Measurements from ENCODE around the gene CAPN11.

CAPN11 gene

DNA sequence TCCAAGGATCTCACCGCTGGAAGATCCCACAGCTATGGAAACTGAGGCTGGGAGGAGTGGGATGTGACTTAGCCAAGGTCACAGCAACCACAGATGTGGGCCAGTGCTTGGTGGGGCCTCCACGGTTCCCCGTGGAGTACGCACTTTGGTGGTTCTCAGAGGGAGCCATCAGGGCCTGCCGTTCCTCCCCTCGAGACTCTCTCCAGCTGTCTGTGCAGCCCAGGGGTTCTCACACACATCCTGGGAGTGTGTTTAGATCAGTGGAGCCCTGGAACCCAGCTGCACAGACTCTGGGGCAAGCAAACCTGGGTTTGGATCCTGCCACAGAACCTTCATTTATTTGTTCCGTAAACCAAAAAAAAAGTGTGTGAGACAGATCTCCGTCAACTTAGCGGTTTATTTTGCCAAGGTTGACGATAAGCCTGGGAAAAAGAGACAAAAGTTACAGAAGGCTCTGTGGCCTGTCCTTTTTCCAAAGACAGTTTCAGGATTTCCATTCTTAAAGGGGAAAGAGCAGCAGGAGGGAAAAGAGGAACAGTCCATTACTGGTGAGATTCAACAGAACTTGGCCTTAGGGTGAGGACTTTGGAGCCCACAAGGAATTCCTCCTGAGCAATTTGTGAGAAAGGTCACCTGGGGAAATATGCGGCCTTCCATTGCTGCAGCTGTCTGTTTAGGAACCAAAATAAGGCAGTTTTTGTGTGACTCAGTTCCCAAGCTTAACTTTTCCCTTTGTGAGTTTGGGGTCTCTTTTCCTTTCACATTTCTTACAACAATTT is 44.5 kb downstream of the CAPN11 start:
- peak overlapping the region; percentile 20 for H3K4me2 ChIP-seq (ENCODE audit: low read length)
- H2BK12ac ChIP-seq (ENCODE audit: low read length): peak overlapping the region; percentile 96
- H4K12ac ChIP-seq (ENCODE audit: low read depth, low read length): peak overlapping the region; percentile 82
- H3K23ac ChIP-seq (ENCODE audit: low read length): no peak overlapping the region
- peak overlapping the region; percentile 99 for H3K27ac ChIP-seq (ENCODE audit: low read depth, low read length)
- H3K9ac ChIP-seq (ENCODE audit: low read length): no peak overlapping the region
- no peaks in the 10 kb centered on the region for H3K9me3 ChIP-seq (ENCODE audit: insufficient read depth, low read depth, low read length)
- H2AFZ ChIP-seq (ENCODE audit: insufficient read depth, low read length, poor library complexity): peak overlapping the region; percentile 76
- H3K36me3 ChIP-seq (ENCODE audit: control insufficient read depth in 1 of 2, insufficient read depth in 2 of 2, low read length in 2 of 2): no peaks in the 10 kb centered on the region
- H4K91ac ChIP-seq (ENCODE audit: low read depth, low read length): peak overlapping the region; percentile 99
- H2AK5ac ChIP-seq (ENCODE audit: low read length): peak overlapping the region; percentile 81
- no CpG with 5 or more reads among the region's 11 CpGs for WGBS (ENCODE audit: extremely low coverage, insufficient coverage, insufficient read length)
- peaks cover 45% of the 10 kb centered on the region for H3K79me1 ChIP-seq (ENCODE audit: low read length)
- H3K4me1 ChIP-seq (ENCODE audit: control insufficient read depth in 1 of 2, insufficient read depth in 2 of 2, low read length in 2 of 2): peaks cover 31 to 39% of the 10 kb centered on the region in 2 experiments
- H3K4me3 ChIP-seq (ENCODE audit: low read depth, low read length): no peak overlapping the region
- H3K18ac ChIP-seq (ENCODE audit: low read length): peak overlapping the region; percentile 98
- peak; percentile 92 to 94 for DNase-seq
- H4K8ac ChIP-seq (ENCODE audit: low read depth, low read length): peak overlapping the region; percentile 87
- peak overlapping the region; percentile 93 for H3K14ac ChIP-seq (ENCODE audit: low read length)
- no peaks in the 10 kb centered on the region for H3K27me3 ChIP-seq (ENCODE audit: insufficient read depth, low read length)
- peak overlapping the region; percentile 99 for H2BK5ac ChIP-seq (ENCODE audit: low read depth, low read length, poor library complexity)
- H3K4ac ChIP-seq (ENCODE audit: low read depth, low read length): peak overlapping the region; percentile 73
- peaks cover 12% of the 10 kb centered on the region for H3K79me2 ChIP-seq (ENCODE audit: control insufficient read depth, insufficient read depth, low read length, poor library complexity)
- H2BK120ac ChIP-seq (ENCODE audit: insufficient read depth, low read length, poor library complexity): peak overlapping the region; percentile 99

DNA sequence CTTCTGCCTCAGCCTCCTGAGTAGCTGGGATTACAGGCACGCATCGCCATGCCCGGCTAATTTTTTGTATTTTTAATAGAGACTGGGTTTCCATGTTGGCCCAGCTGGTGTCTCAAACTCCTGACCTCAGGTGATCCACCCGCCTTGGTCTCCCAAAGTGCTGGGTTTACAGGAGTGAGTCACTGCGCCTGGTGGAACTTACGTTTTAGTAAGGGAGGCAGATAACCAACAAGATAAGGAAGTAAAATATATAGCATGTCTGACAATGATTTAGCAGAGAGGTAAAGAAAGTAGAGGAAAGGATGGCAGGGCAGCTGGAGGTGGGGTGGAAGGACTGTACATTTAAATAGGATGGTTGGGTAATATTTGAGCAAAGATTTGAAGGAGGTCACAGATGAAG is 45.3 kb downstream of the CAPN11 start:
- Histone ChIP-seq H3K23ac (ENCODE audit: low read length) (no peak overlapping the region), H4K8ac (ENCODE audit: low read depth, low read length) (no peak overlapping the region), H3K79me2 (ENCODE audit: control insufficient read depth, insufficient read depth, low read length, poor library complexity) (peaks cover 12% of the 10 kb centered on the region), H2AFZ (ENCODE audit: insufficient read depth, low read length, poor library complexity) (no peak overlapping the region), H3K36me3 (ENCODE audit: control insufficient read depth in 1 of 2, insufficient read depth in 2 of 2, low read length in 2 of 2) (no peaks in the 10 kb centered on the region), H3K4me1 (ENCODE audit: control insufficient read depth in 1 of 2, insufficient read depth in 2 of 2, low read length in 2 of 2) (peaks cover 33 to 41% of the 10 kb centered on the region in 2 experiments), H3K4me2 (ENCODE audit: low read length) (no peak overlapping the region), H3K4ac (ENCODE audit: low read depth, low read length) (no peak overlapping the region), H3K18ac (ENCODE audit: low read length) (no peak overlapping the region), H3K79me1 (ENCODE audit: low read length) (peaks cover 49% of the 10 kb centered on the region), H3K14ac (ENCODE audit: low read length) (no peak overlapping the region), H4K12ac (ENCODE audit: low read depth, low read length) (no peak overlapping the region), H3K9me3 (ENCODE audit: insufficient read depth, low read depth, low read length) (no peaks in the 10 kb centered on the region), H3K27ac (ENCODE audit: low read depth, low read length) (peak overlapping the region; percentile 99), H2BK120ac (ENCODE audit: insufficient read depth, low read length, poor library complexity) (peak overlapping the region; percentile 23), H3K4me3 (ENCODE audit: low read depth, low read length) (no peak overlapping the region), H3K9ac (ENCODE audit: low read length) (no peak overlapping the region), H3K27me3 (ENCODE audit: insufficient read depth, low read length) (no peaks in the 10 kb centered on the region), H2BK12ac (ENCODE audit: low read length) (peak overlapping the region; percentile 13), H4K91ac (ENCODE audit: low read depth, low read length) (peak overlapping the region; percentile 41), H2AK5ac (ENCODE audit: low read length) (no peak overlapping the region), H2BK5ac (ENCODE audit: low read depth, low read length, poor library complexity) (peak overlapping the region; percentile 78)
- peak; percentile 92 to 93 for DNase-seq
- no CpG with 5 or more reads among the region's 6 CpGs for WGBS (ENCODE audit: extremely low coverage, insufficient coverage, insufficient read length)

DNA sequence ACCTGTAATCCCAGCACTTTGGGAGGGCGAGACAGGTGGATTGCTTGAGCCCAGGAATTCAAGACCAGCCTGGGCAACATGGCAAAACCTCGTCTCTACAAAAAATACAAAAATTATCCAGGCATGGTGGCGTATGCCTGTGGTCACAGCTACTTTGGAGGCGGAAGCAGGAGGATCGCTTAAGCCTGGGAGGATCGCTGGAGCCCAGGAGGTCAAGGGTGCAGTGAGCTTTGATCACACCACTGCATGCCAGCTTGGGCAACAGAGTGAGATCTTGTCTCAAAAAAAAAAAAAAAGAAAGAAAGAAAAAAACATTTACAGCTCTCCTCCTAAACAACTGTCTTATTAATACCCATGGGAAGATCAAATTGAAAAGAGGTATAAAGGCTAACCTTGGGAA is 49.3 kb downstream of the CAPN11 start:
- Histone ChIP-seq H3K36me3 (ENCODE audit: control insufficient read depth in 1 of 2, insufficient read depth in 2 of 2, low read length in 2 of 2) (no peaks in the 10 kb centered on the region), H2BK120ac (ENCODE audit: insufficient read depth, low read length, poor library complexity) (no peak overlapping the region), H2BK12ac (ENCODE audit: low read length) (peak overlapping the region; percentile 73), H3K4me2 (ENCODE audit: low read length) (no peak overlapping the region), H3K18ac (ENCODE audit: low read length) (no peak overlapping the region), H2AFZ (ENCODE audit: insufficient read depth, low read length, poor library complexity) (no peak overlapping the region), H3K79me2 (ENCODE audit: control insufficient read depth, insufficient read depth, low read length, poor library complexity) (peaks cover 3% of the 10 kb centered on the region), H3K14ac (ENCODE audit: low read length) (no peak overlapping the region), H3K27ac (ENCODE audit: low read depth, low read length) (no peak overlapping the region), H3K9me3 (ENCODE audit: insufficient read depth, low read depth, low read length) (no peaks in the 10 kb centered on the region), H3K9ac (ENCODE audit: low read length) (no peak overlapping the region), H3K27me3 (ENCODE audit: insufficient read depth, low read length) (no peaks in the 10 kb centered on the region), H3K4ac (ENCODE audit: low read depth, low read length) (no peak overlapping the region), H2BK5ac (ENCODE audit: low read depth, low read length, poor library complexity) (no peak overlapping the region), H3K79me1 (ENCODE audit: low read length) (peaks cover 22% of the 10 kb centered on the region), H4K12ac (ENCODE audit: low read depth, low read length) (no peak overlapping the region), H2AK5ac (ENCODE audit: low read length) (no peak overlapping the region), H3K23ac (ENCODE audit: low read length) (no peak overlapping the region), H3K4me1 (ENCODE audit: control insufficient read depth in 1 of 2, insufficient read depth in 2 of 2, low read length in 2 of 2) (peaks cover 9 to 15% of the 10 kb centered on the region in 2 experiments), H4K8ac (ENCODE audit: low read depth, low read length) (no peak overlapping the region), H3K4me3 (ENCODE audit: low read depth, low read length) (no peak overlapping the region), H4K91ac (ENCODE audit: low read depth, low read length) (peak overlapping the region; percentile 43)
- no peak for DNase-seq
- WGBS (ENCODE audit: extremely low coverage, insufficient coverage, insufficient read length): no CpG with 5 or more reads among the region's 6 CpGs

DNA sequence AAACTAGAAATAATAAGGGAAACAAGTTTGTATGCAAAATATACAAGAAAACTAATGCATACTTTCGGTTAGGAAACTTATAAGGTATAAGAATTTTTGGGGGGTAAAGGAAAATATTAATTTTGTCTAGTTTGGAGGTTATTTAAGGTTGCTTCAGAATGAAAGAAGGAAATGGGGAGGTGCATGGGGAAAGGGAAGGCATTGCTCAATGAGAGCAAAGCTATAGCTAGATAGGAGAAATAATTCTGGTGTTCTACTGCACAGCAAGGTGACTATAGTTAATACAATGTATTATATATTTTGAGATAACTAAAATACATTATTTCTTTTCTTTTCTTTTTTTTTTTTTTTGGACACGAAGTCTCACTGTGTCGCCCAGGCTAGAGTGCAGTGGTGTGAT is 52.7 kb downstream of the CAPN11 start:
- no peak overlapping the region for H2AFZ ChIP-seq (ENCODE audit: insufficient read depth, low read length, poor library complexity)
- H2AK5ac ChIP-seq (ENCODE audit: low read length): no peak overlapping the region
- H3K36me3 ChIP-seq (ENCODE audit: control insufficient read depth in 1 of 2, insufficient read depth in 2 of 2, low read length in 2 of 2): no peaks in the 10 kb centered on the region
- peaks cover 8% of the 10 kb centered on the region for H3K79me1 ChIP-seq (ENCODE audit: low read length)
- no peak overlapping the region for H3K4me3 ChIP-seq (ENCODE audit: low read depth, low read length)
- no peak overlapping the region for H3K4me2 ChIP-seq (ENCODE audit: low read length)
- no peak overlapping the region for H3K14ac ChIP-seq (ENCODE audit: low read length)
- H2BK120ac ChIP-seq (ENCODE audit: insufficient read depth, low read length, poor library complexity): no peak overlapping the region
- H3K9ac ChIP-seq (ENCODE audit: low read length): no peak overlapping the region
- no peak overlapping the region for H2BK5ac ChIP-seq (ENCODE audit: low read depth, low read length, poor library complexity)
- no peak overlapping the region for H3K4ac ChIP-seq (ENCODE audit: low read depth, low read length)
- H3K79me2 ChIP-seq (ENCODE audit: control insufficient read depth, insufficient read depth, low read length, poor library complexity): no peaks in the 10 kb centered on the region
- H3K9me3 ChIP-seq (ENCODE audit: insufficient read depth, low read depth, low read length): no peaks in the 10 kb centered on the region
- H3K18ac ChIP-seq (ENCODE audit: low read length): no peak overlapping the region
- H2BK12ac ChIP-seq (ENCODE audit: low read length): no peak overlapping the region
- H3K23ac ChIP-seq (ENCODE audit: low read length): no peak overlapping the region
- DNase-seq: no peak
- no peak overlapping the region for H4K8ac ChIP-seq (ENCODE audit: low read depth, low read length)
- peaks cover 5 to 8% of the 10 kb centered on the region in 2 experiments for H3K4me1 ChIP-seq (ENCODE audit: control insufficient read depth in 1 of 2, insufficient read depth in 2 of 2, low read length in 2 of 2)
- H3K27ac ChIP-seq (ENCODE audit: low read depth, low read length): no peak overlapping the region
- no peak overlapping the region for H4K12ac ChIP-seq (ENCODE audit: low read depth, low read length)
- WGBS (ENCODE audit: extremely low coverage, insufficient coverage, insufficient read length): 100% methylated on average over 1 of the region's 3 CpGs
- no peak overlapping the region for H4K91ac ChIP-seq (ENCODE audit: low read depth, low read length)
- no peaks in the 10 kb centered on the region for H3K27me3 ChIP-seq (ENCODE audit: insufficient read depth, low read length)
